Psoas muscle (tissue), 8 donors: ENCODE data around the gene CACNA1C. TPM values are rescaled to one million over a fixed set of nuclear protein-coding genes. Genes with fewer than 3 reads are reported as not detected.

Experiments used
- ATAC-seq, 4 donors: fragments of 200-7000 bp; cut with Tn5 transposase; one replicate each; pipeline ENCODE4 v1.9.1; 2020; ENCODE audit warnings: moderate library complexity in 3 of 4, mild to moderate bottlenecking in 2 of 4
- DNase-seq, 2 donors: peaks; one replicate each; pipeline ENCODE4 v3.0.0-alpha.2; 2020
- H3K27ac ChIP-seq: fragments of 200-600 bp; one replicate; pipeline ENCODE4 v1.8.0; 2022
- H3K27me3 ChIP-seq, 3 donors: fragments of 200-600 bp in 1 of 3; one replicate each; pipeline versions ENCODE4 v1.6.1 to v1.8.0; 2013 to 2022; ENCODE audit warnings: low read length in 2 of 3, mild to moderate bottlenecking in 2 of 3, moderate library complexity in 1 of 3; ENCODE audit not compliant: insufficient read depth in 3 of 3
- H3K36me3 ChIP-seq, 2 donors: fragments of 200-600 bp in 1 of 2; one replicate each; pipeline versions ENCODE4 v1.6.1 to v1.8.0; 2013 to 2022; ENCODE audit warnings: low read depth in 1 of 2, mild to moderate bottlenecking in 1 of 2, moderate library complexity in 1 of 2; ENCODE audit not compliant: insufficient read depth in 1 of 2
- H3K4me1 ChIP-seq: fragments of 200-600 bp; one replicate; pipeline ENCODE4 v1.8.0; 2022
- H3K4me3 ChIP-seq: fragments of 200-600 bp; one replicate; pipeline ENCODE4 v1.8.0; 2022; ENCODE audit warnings: mild to moderate bottlenecking
- H3K9me3 ChIP-seq: fragments of 200-600 bp; one replicate; pipeline ENCODE4 v1.8.0; 2022
- WGBS, 3 donors: extraction: QIAGEN DNeasy Blood & Tissue Kit; methylation state at CpG; one replicate each; pipeline versions ENCODE4 v1.1.6 to v1.1.7; 2013; 5-methylcytosine and 5-hydroxymethylcytosine counted together
- intact Hi-C, 2 donors: fragments of 100-400 bp; cut with DNase I; formaldehyde crosslinking; loops; one replicate each; pipeline versions ENCODE4 v1.11.0 to v1.14.2; 2022
- polyA plus RNA-seq, 3 donors: library from polyadenylated mRNA; stranded (reverse); fragments of 200-250 nt; gene quantifications; one replicate each; pipeline ENCODE4 v1.2.3, GENCODE V29; 2013
- total RNA-seq, 4 donors: library from RNA; stranded (reverse); fragmentation: NEBNext Ultra II Directional in 2 of 4; extraction: Animal tissue kit (Norgen Biotek cat#: 25700) in 2 of 4; gene quantifications; one replicate each; pipeline versions ENCODE4 v1.2.1 to v1.2.4, GENCODE V29; 2021 to 2023
- TF ChIP-seq, protein P1 (sequence below): fragments of 200-600 bp; IDR thresholded peaks from one replicate; pipeline ENCODE4 v1.8.0; 2022; ENCODE audit warnings: antibody characterized with exemption
- donor health status: healthy with polysubstance abuse.
- donor health status: DM: no; HTN: no; CAD: no; lungs with moderate emphysema.
- donor health status: Bipolar disorder and iron deficiency.
- donor health status: healthy.
- donor health status: DM: yes; HTN: yes; CAD: no.
- donor health status: DM: no; HTN: no; CAD: no.
- donor health status: DM: no; HTN: no; CAD: no.
- donor health status: DM: yes; HTN: yes; CAD: no.

Gene CACNA1C
- total and polyA plus RNA-seq, 7 donors = 0.26 to 2.9 (median 0.95) TPM

DNA sequence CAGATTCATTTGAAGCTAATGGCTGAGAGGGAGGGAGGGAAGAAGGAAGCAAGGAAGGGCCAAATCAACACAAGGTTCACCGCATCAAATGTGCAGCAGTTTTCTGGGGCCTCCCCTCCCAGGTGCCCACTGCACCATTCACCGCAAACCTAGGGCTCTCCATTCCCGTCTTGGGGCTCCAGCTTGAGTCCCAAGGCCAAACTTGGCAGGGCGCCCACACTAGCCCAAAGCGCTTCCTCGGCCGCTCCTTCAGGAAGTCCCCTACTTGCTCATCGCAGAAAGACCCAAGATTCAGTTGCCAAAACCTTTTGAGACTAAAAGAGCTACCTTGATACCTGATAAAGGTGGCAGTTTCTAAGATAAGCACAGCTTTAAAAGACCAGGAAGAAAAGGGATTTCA, 601.5 kb downstream of the CACNA1C start:
- H3K4me1 ChIP-seq = no peaks in the 10 kb centered on the region
- H3K9me3 ChIP-seq = no peaks in the 10 kb centered on the region
- TF ChIP-seq, protein P1, sequence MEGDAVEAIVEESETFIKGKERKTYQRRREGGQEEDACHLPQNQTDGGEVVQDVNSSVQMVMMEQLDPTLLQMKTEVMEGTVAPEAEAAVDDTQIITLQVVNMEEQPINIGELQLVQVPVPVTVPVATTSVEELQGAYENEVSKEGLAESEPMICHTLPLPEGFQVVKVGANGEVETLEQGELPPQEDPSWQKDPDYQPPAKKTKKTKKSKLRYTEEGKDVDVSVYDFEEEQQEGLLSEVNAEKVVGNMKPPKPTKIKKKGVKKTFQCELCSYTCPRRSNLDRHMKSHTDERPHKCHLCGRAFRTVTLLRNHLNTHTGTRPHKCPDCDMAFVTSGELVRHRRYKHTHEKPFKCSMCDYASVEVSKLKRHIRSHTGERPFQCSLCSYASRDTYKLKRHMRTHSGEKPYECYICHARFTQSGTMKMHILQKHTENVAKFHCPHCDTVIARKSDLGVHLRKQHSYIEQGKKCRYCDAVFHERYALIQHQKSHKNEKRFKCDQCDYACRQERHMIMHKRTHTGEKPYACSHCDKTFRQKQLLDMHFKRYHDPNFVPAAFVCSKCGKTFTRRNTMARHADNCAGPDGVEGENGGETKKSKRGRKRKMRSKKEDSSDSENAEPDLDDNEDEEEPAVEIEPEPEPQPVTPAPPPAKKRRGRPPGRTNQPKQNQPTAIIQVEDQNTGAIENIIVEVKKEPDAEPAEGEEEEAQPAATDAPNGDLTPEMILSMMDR = no peak
- no peaks in the 10 kb centered on the region for H3K36me3 ChIP-seq
- no peak overlapping the region for H3K27ac ChIP-seq
- ATAC-seq (no peak), DNase-seq (no peak)
- peaks cover 0 to 17% (median 2%) of the 10 kb centered on the region in 3 donors for H3K27me3 ChIP-seq
- no peak overlapping the region for H3K4me3 ChIP-seq
- intact Hi-C loops = no loop called here
- 68 to 80% (median 76%) methylated on average over 8 of the region's 8 CpGs for WGBS, 3 donors

- Histone ChIP-seq H3K9me3 (no peaks in the 10 kb centered on the region), H3K36me3 (no peaks in the 10 kb centered on the region), H3K4me3 (no peak overlapping the region), H3K27me3 (peaks cover 0 to 14% (median 3%) of the 10 kb centered on the region in 3 donors), H3K27ac (no peak overlapping the region), H3K4me1 (no peaks in the 10 kb centered on the region)
- ATAC-seq = no peak
- WGBS, 3 donors = 62 to 67% (median 63%) methylated on average over 4 of the region's 4 CpGs
- DNase-seq = no peak
- intact Hi-C loops = no loop called here
- TF ChIP-seq, protein P1 = no peak
Measured at GRCh38 chr12:2654741-2655140, 602.0 kb downstream of the CACNA1C start.

GRCh38 chr12:2662524-2662923, 609.7 kb downstream of the CACNA1C start:
- DNase-seq (no peak), ATAC-seq (no peak)
- 81 to 83% (median 82%) methylated on average over 2 of the region's 2 CpGs for WGBS, 3 donors
- Histone ChIP-seq H3K36me3 (no peaks in the 10 kb centered on the region), H3K4me1 (no peaks in the 10 kb centered on the region), H3K27ac (no peak overlapping the region), H3K4me3 (no peak overlapping the region), H3K9me3 (no peaks in the 10 kb centered on the region), H3K27me3 (peaks cover 0 to 3% (median 0%) of the 10 kb centered on the region in 3 donors)
- TF ChIP-seq, protein P1 = no peak
- intact Hi-C loops = no loop called here

- Histone ChIP-seq H3K36me3 (no peaks in the 10 kb centered on the region), H3K4me1 (no peaks in the 10 kb centered on the region), H3K27ac (no peak overlapping the region), H3K9me3 (no peaks in the 10 kb centered on the region), H3K4me3 (no peak overlapping the region), H3K27me3 (no peaks in the 10 kb centered on the region)
- ATAC-seq = no peak
- DNase-seq = no peak
- TF ChIP-seq, protein P1 = no peak
- WGBS, 3 donors = 67 to 71% (median 71%) methylated on average over 7 of the region's 7 CpGs
- intact Hi-C loops = no loop called here
Measured at GRCh38 chr12:2664721-2665577, 612.2 kb downstream of the CACNA1C start.
